MM.1S (cell line): ENCODE measurements around the gene CHST11.
"Not testable (repeated sequence)": the region's sequence is repeated elsewhere in the genome, so short reads cannot be mapped to it uniquely, and the experiment has no call there.

ENCODE experiments used
- DNase-seq: peaks from one replicate; pipeline ENCODE4 v3.0.0-alpha.2; 2015
- H2AFZ ChIP-seq: fragments of 300-600 bp; sonication (generic); 2 replicates; pipeline ENCODE4 v1.6.0; 2016; ENCODE audit warnings: antibody characterized with exemption, low read length
- H3F3A ChIP-seq: fragments of 300-600 bp; sonication (generic); 2 replicates; pipeline ENCODE4 v1.6.1; 2016; ENCODE audit warnings: mild to moderate bottlenecking, antibody characterized with exemption, low read length, moderate library complexity, mixed read lengths; ENCODE audit not compliant: insufficient read depth
- H3K27ac ChIP-seq: fragments of 300-600 bp; sonication (generic); 2 replicates; pipeline ENCODE4 v1.5.1; 2016; ENCODE audit warnings: mild to moderate bottlenecking, low read length
- H3K27me3 ChIP-seq: fragments of 300-600 bp; sonication (generic); replicated peaks from 2 replicates; pipeline ENCODE4 v1.6.0; 2016; ENCODE audit warnings: low read length; ENCODE audit not compliant: insufficient read depth
- H3K36me3 ChIP-seq: fragments of 300-600 bp; sonication (generic); replicated peaks from 2 replicates; pipeline ENCODE4 v1.6.1; 2016; ENCODE audit warnings: mild to moderate bottlenecking, low read length, mixed read lengths; ENCODE audit not compliant: insufficient read depth
- H3K4me1 ChIP-seq: fragments of 300-600 bp; sonication (generic); 2 replicates; pipeline ENCODE4 v1.6.1; 2016; ENCODE audit warnings: low read length, mixed read lengths
- H3K4me2 ChIP-seq: fragments of 300-600 bp; sonication (generic); 2 replicates; pipeline ENCODE4 v1.6.0; 2016; ENCODE audit warnings: low read depth, low read length
- H3K4me3 ChIP-seq: fragments of 300-600 bp; sonication (generic); 2 replicates; pipeline ENCODE4 v1.5.1; 2016; ENCODE audit warnings: low read length, mixed read lengths
- H3K79me2 ChIP-seq: fragments of 300-600 bp; sonication (generic); 2 replicates; pipeline ENCODE4 v1.6.1; 2016; ENCODE audit warnings: mixed run types, low read length, mixed read lengths
- H3K9ac ChIP-seq: fragments of 300-600 bp; sonication (generic); 2 replicates; pipeline ENCODE4 v1.6.1; 2016; ENCODE audit warnings: low read length, mixed read lengths
- H3K9me2 ChIP-seq: fragments of 300-600 bp; sonication (generic); replicated peaks from 2 replicates; pipeline ENCODE4 v1.6.1; 2016; ENCODE audit warnings: mild to moderate bottlenecking, low read length, mixed read lengths; ENCODE audit not compliant: insufficient read depth
- H3K9me3 ChIP-seq: fragments of 300-600 bp; sonication (generic); replicated peaks from 2 replicates; pipeline ENCODE4 v1.6.1; 2016; ENCODE audit warnings: mild to moderate bottlenecking, low read length, mixed read lengths; ENCODE audit not compliant: insufficient read depth
- H4K20me1 ChIP-seq: fragments of 300-600 bp; sonication (generic); 2 replicates; pipeline ENCODE4 v1.6.1; 2016; ENCODE audit warnings: mild to moderate bottlenecking, low read length, moderate library complexity, mixed read lengths; ENCODE audit not compliant: insufficient read depth
- CTCF ChIP-seq: fragments of 300-600 bp; sonication (generic); IDR thresholded peaks from 2 replicates; pipeline ENCODE4 v1.5.1; 2016; ENCODE audit warnings: antibody characterized with exemption, low read length, mixed read lengths
- EZH2 ChIP-seq: fragments of 300-600 bp; sonication (generic); optimal IDR thresholded peaks from 2 replicates; pipeline ENCODE3; 2017; ENCODE audit warnings: low read depth, mild to moderate bottlenecking, antibody characterized with exemption, low read length, mixed read lengths
- EZH2phosphoT487 ChIP-seq: fragments of 300-600 bp; sonication (generic); IDR thresholded peaks from 2 replicates; pipeline ENCODE4 v1.6.1; 2018; ENCODE audit warnings: antibody characterized with exemption, low read length

CHST11 gene

GRCh38 chr12:104526320-104526719 lies 69.6 kb downstream of the CHST11 start:
- no peak for DNase-seq
- no peak overlapping the region for H2AFZ ChIP-seq
- H3K36me3 ChIP-seq: no peaks in the 10 kb centered on the region
- H3K9me3 ChIP-seq: no peaks in the 10 kb centered on the region
- peaks cover 17% of the 10 kb centered on the region for H3K4me1 ChIP-seq
- H3K9me2 ChIP-seq: no peaks in the 10 kb centered on the region
- H3K79me2 ChIP-seq: peaks cover 82% of the 10 kb centered on the region
- H3K27ac ChIP-seq: no peak overlapping the region
- no peak overlapping the region for H3K4me3 ChIP-seq
- no peaks in the 10 kb centered on the region for H3F3A ChIP-seq
- no peak for TF ChIP-seq EZH2phosphoT487
- no peaks in the 10 kb centered on the region for H3K27me3 ChIP-seq
- no peaks in the 10 kb centered on the region for H4K20me1 ChIP-seq
- no peak overlapping the region for H3K9ac ChIP-seq
- H3K4me2 ChIP-seq: no peak overlapping the region

GRCh38 chr12:104526751-104527150 lies 70.0 kb downstream of the CHST11 start:
- no peaks in the 10 kb centered on the region for H3K27me3 ChIP-seq
- no peak overlapping the region for H3K9ac ChIP-seq
- no peaks in the 10 kb centered on the region for H3F3A ChIP-seq
- no peak overlapping the region for H3K4me3 ChIP-seq
- no peak overlapping the region for H2AFZ ChIP-seq
- H3K79me2 ChIP-seq: peaks cover 81% of the 10 kb centered on the region
- H4K20me1 ChIP-seq: no peaks in the 10 kb centered on the region
- no peaks in the 10 kb centered on the region for H3K36me3 ChIP-seq
- no peaks in the 10 kb centered on the region for H3K9me3 ChIP-seq
- H3K9me2 ChIP-seq: no peaks in the 10 kb centered on the region
- H3K4me1 ChIP-seq: peaks cover 17% of the 10 kb centered on the region
- no peak for DNase-seq
- no peak for TF ChIP-seq CTCF
- TF ChIP-seq EZH2: no peak
- no peak for TF ChIP-seq EZH2phosphoT487
- H3K4me2 ChIP-seq: no peak overlapping the region
- no peak overlapping the region for H3K27ac ChIP-seq

GRCh38 chr12:104527653-104528052 lies 70.9 kb downstream of the CHST11 start:
- not testable (repeated sequence) for H3K9ac ChIP-seq, H3K4me2 ChIP-seq, H3K36me3 ChIP-seq, H3F3A ChIP-seq, H4K20me1 ChIP-seq, H3K27ac ChIP-seq, H3K9me2 ChIP-seq, DNase-seq, H2AFZ ChIP-seq, H3K27me3 ChIP-seq, H3K9me3 ChIP-seq, H3K4me3 ChIP-seq
- H3K79me2 ChIP-seq: peaks cover 80% of the 10 kb centered on the region
- peaks cover 16% of the 10 kb centered on the region for H3K4me1 ChIP-seq

- Histone ChIP-seq H3K36me3 (no peaks in the 10 kb centered on the region), H3F3A (0 out of 2 replicates have a peak, but pooled peaks cover 4% of the 10 kb centered on the region), H3K27ac (no peak overlapping the region), H3K9me3 (no peaks in the 10 kb centered on the region), H2AFZ (no peak overlapping the region), H4K20me1 (no peaks in the 10 kb centered on the region), H3K4me3 (no peak overlapping the region), H3K9me2 (no peaks in the 10 kb centered on the region), H3K4me2 (no peak overlapping the region), H3K27me3 (no peaks in the 10 kb centered on the region), H3K9ac (no peak overlapping the region), H3K79me2 (peaks cover 72% of the 10 kb centered on the region), H3K4me1 (peaks cover 9% of the 10 kb centered on the region)
- DNase-seq: no peak
- no peak for TF ChIP-seq EZH2phosphoT487
- no peak for TF ChIP-seq EZH2
- no peak for TF ChIP-seq CTCF
These were observed 72.6 kb downstream of the CHST11 start for GRCh38 chr12:104529130-104529874.
